Fibroblast of skin of left biceps (primary cell): ENCODE results near the gene ULBP3.
"Not testable (repeated sequence)": the region's sequence is repeated elsewhere in the genome, so short reads cannot be mapped to it uniquely, and the experiment has no call there.

Experiments
- DNase-seq, 2 experiments: peaks; one replicate each; pipeline ENCODE4 v3.0.0-alpha.2; 2013; ENCODE audit warnings: low read depth in 2 of 2

ULBP3 gene

DNA sequence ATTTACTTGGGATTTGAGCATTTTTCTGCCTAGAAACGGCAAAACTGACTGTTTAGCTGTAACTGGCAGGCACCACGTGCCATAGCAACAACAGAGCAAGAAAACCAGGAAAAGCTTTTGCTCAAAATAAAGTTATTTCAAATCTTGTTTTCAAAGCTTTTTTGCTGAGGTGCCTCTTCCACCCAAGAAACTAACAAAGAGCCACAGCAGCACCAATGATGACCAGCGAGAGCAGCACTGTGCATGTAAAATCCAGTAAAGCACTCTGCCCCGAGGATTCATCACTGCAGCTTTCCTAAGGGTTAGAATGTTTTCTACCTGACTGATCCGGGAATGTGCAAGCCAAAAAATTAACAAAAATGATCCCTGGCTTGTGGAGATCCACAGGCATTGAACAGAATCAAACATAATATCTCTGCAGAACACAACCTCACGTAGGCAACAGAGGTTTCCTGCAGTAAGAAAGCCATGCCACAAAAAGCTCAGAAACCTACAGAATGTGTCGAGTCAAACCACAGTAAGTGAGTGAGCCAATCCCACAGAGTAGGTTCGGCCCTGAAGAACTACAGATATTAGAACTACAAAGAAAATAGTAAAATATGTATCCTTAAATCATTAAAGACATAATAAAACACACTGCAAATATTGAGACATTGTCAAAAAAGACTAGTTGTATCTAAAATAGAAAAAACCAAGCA is 7.4 kb upstream of the ULBP3 start:
- DNase-seq, result no peak

GRCh38 chr6:150075034-150075421 is 6.1 kb upstream of the ULBP3 start:
- no peak for DNase-seq

DNA sequence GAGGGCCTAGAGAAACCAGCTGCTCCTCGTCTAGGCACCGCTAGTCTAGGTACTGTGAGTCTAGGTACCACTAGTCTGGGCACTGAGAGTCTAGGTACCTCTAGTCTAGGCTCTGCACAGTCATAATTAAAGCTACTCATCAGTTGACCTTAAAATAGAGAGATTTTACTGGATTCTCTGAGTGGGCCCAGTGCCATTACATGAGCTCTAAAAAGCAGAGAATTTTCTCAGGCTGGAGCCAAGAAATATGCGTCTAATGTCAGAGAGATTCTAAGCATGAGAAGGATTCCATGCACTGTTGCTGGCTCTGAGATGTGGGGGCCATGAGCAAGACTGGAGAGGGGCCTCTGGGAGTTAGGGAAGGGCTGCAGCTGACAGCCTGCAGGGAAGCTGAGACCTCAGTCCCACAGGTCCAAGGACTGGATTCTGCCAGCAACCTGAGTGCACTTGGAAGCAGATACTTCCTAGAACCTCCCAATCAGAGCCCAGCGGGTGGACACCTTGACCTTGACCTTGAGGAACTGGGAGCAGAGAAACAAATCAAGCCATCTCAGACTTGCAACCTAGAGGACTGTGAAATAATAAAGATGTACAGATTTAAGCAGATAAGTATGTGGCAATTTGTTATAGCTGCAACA is 5.6 kb upstream of the ULBP3 start:
- DNase-seq, result not testable (repeated sequence)

- no peak for DNase-seq
These were observed 3.3 kb upstream of the ULBP3 start for GRCh38 chr6:150072201-150072600.

DNA sequence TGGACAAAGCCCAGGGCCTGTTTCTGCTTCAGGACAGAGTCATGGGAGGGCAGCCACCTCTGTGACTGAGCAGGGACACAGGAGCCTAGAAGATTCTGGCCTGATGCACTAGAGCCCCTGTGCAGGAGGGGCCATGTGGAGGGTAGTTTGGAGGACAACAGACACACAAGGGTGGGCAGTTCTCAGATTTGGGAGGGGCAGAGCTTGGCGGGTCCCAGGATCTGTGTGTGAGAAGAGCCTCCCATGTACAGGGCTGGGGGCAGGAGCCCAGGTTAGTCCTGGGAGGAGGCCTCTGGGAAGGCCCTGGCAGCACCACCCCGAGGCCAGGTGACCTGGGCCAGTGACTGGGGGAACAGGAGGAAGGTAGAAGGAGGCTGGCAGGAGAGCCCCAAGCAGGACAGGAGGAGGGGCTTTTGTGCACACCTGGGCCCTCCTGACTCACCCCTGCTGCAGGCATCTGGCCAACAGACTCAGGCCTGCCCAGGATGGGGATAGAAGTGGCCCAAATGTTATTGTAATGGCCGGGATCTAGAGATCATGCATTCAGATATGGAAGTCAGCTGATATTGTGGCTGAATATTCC is 1.4 kb upstream of the ULBP3 start:
- DNase-seq, result no peak

DNA sequence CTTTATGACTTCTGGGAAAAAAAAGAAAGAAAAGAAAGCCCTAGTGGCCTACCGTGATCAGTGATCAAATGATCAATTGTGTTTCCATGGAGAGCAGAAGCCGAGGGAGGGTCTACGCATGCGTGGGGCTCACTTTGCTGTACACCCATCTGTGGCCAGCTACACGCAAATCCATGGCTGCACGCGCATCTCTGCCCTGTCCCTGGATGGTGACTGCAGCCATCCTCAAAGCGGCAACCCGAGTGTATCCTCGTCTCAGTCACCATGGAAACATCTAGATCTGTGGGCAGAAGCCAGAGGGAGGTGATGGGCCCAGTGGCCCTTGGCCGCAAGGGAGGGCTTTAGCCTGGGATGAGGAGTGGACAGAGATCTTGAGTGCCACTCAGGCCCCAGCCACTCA is 785 bp upstream of the ULBP3 start:
- DNase-seq, result no peak

- DNase-seq, result no peak
These were observed 770 bp downstream of the ULBP3 start for GRCh38 chr6:150068151-150068550.

GRCh38 chr6:150065083-150065482 is 3.8 kb downstream of the ULBP3 start:
- no peak for DNase-seq

- no peak for DNase-seq
These were observed 5.3 kb downstream of the ULBP3 start for GRCh38 chr6:150063640-150064039.

GRCh38 chr6:150059973-150060372 is 8.9 kb downstream of the ULBP3 start:
- DNase-seq, result not testable (repeated sequence)

GRCh38 chr6:150058986-150059385 is 9.9 kb downstream of the ULBP3 start:
- DNase-seq, result no peak

GRCh38 chr6:150058231-150058792 is 10.6 kb downstream of the ULBP3 start:
- no peak for DNase-seq

DNA sequence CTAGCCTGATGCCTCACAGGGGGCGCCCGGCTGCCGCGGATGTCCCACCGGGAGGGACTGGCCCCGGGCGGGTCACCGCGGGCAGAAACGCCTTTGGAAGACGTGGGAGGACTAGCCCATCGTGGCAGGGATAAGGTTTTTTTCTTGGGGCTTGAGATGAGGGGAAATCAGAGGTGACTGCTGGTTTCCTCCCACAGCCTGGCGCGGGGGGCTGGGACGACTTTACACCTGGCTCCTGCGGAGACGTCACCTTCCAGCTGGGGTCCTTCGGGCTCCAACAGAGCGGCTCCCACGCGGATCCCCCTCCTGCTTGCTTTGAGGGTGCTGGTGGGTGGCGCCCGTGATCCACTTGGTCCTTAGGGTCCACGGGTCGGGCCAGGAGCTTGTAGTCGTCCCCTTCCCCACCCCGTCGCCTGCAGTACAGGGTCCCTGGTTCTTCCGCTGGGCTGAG is 11.4 kb downstream of the ULBP3 start:
- DNase-seq, result no peak

GRCh38 chr6:150056916-150057315 is 12.0 kb downstream of the ULBP3 start:
- DNase-seq, result no peak

DNA sequence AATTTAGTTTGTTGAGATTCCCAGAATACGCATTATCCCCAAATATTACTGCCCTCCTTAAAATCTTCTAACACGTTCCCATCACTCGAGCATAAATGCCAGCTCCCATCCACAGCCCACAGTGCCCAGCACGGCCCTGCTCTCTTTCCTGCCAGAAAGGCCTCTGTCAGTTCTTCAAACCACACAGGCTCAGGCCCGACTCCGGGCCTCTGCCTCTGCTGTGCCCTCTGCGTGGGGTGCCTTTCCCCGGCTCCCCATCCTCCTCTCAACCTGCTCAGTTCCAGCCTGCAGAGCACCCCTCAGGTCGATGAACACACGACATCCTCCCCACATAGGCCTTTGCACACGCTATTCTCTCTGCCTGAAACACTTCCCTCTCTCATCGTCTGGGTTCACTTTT is 12.8 kb downstream of the ULBP3 start:
- no peak for DNase-seq

GRCh38 chr6:150055131-150055530 is 13.8 kb downstream of the ULBP3 start:
- no peak for DNase-seq

- no peak for DNase-seq
These were observed 15.5 kb downstream of the ULBP3 start for GRCh38 chr6:150053450-150053849.

- no peak for DNase-seq
These were observed 18.1 kb downstream of the ULBP3 start for GRCh38 chr6:150050846-150051245.

DNA sequence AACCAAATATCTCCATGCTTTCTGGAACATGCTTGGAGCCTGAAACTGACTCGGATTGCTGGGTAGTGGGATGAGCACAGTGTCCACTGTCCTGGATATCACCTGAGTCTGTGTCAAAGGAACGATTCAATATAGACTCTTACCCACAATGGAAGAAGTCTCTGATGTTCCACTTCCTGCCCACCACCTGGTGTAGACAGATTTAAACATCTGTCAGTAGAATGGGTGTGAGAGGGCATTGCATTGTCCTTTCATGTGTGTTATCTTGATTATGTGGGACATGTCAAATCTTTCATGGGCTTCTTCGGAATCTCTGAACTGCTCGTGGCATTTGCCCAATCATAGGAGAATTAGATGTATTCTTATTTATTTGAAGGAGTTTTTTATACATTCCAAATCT is 20.8 kb downstream of the ULBP3 start:
- no peak for DNase-seq

DNA sequence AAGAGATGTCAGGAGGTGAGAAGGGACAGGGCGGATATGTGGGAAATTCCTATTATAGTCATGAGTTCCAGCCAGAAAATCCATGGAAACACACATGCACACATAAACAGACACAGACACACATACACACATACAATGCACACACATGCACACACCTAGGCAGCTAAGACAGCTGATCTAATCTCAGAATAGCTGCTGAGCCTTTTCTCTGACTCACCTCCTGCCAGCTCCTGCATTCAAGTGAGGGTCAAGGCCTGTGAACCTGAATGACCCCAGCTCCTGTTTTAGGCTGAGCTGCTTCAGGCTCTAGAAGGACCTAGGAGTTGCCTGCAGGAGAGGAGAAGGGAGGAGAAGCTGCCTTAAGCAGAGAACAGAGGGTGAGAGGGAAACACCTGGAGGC is 22.0 kb downstream of the ULBP3 start:
- DNase-seq, result no peak

- no peak for DNase-seq
These were observed 24.2 kb downstream of the ULBP3 start for GRCh38 chr6:150044621-150045145.

DNA sequence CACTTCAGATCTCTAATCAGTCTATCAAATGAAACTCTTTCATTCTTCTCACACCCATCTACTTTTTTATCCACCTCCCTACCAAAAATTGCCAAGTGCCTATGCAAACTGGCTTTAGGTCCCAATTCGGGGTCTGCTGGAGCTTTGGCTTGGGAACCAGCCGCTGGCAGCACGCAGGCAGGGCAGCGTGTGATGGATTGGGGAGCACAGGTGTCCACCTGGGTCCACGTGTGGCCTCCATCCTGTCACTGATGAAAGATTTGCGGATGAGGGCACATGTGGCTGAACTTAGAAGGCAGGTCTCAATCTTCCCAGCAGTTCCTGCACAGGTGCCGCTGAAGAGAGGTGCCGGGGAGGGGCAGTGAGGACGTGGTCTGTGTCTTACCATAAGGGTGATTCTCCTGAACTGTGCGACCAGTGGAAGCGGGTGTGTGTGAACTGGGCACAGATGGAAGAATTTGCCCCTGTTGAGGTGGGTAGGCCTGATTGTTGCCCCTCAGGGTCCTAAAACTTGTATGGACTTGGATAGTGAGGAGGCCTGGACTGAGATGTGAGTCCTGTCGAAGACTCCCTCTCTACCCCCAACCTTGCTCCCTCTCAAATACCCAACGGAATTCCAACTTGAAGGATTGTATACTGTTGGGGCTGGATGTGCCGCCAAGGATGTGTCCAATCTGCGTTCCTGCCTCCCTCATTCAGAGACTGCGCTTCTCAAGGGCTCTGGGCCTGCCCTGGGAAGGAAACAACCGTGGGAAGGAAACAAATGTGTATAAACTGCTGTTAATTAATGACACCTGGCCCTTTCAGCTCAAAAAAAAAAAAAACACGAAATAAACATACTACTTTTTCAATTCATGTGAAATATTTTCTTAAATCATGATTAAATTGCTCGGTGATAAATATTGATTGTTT is 25.2 kb downstream of the ULBP3 start:
- no peak for DNase-seq
